ENCODE measurements around the gene PHACTR3.

DNA sequence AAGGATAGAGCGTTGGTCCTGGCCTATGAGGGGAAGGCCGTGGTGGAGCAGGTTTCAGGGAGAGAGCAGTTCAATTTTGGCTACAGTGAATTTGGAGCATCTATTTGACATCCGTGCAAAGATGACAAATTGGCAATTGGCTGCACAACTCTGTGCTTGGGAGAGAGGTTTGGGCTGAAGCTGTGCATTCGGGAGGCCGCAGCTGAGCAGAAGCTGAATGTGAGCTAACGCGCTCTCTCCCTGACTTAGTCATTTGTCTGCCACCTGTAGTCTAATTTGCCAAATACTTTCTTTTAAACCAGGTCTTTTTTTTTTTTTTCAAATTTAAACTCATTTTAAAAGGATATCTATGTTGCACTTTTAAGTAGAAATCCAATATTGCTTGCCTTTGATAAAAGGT, 78.8 kb downstream of the PHACTR3 start:
- TF ChIP-seq ZFX (IDR thresholded peaks at IDR 0.05) (no peak), ELF1 (IDR thresholded peaks at IDR 0.05; ENCODE audit: borderline replicate concordance, low read depth) (no peak), YY1 (IDR thresholded peaks at IDR 0.05; ENCODE audit: extremely low read depth, insufficient replicate concordance, low read depth, low read length) (no peak), RAD21 (IDR thresholded peaks at IDR 0.05; ENCODE audit: low read depth) (no peak), ATF3 (IDR thresholded peaks at IDR 0.05) (no peak), CTCF (IDR thresholded peaks at IDR 0.05 in 2 of 3, conservative IDR thresholded peaks at IDR 0.05 in 1 of 3; ENCODE audit: borderline replicate concordance in 1 of 3, insufficient read depth in 1 of 3, low read depth in 2 of 3, low read length in 2 of 3) (no peak)

All from HCT116 (cell line).